ENCODE data around the gene ZNF277.
"Not testable (repeated sequence)": the region's sequence is repeated elsewhere in the genome, so short reads cannot be mapped to it uniquely, and the experiment has no call there.

ZNF277 gene

GRCh38 chr7:112292162-112292561 lies 85.7 kb downstream of the ZNF277 start:
- DNase-seq (ENCODE audit: low read depth, low spot score), result no peak

- DNase-seq (ENCODE audit: low read depth, low spot score), result no peak
Measured at GRCh38 chr7:112293416-112293815, 86.9 kb downstream of the ZNF277 start.

DNA sequence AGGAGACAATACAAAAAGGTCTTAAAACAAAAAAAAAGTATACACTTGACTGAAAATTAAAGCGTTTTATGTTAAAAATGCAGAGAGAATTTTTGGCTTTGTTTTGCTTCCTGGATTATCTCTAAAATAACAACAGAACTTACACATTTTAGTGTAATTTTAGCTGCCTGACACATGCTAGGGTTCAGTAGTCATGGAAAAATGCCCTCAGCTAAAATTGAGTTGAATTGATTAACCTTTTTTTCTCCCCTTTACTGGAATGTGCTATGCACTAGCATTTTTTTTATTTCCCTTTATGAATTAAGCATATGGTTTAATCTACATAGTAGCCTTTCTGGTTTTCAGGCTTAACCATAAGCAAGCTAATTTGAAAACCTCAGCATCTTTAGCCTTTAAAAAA lies 89.9 kb downstream of the ZNF277 start:
- DNase-seq (ENCODE audit: low read depth, low spot score), result no peak

- DNase-seq (ENCODE audit: low read depth, low spot score), result no peak
Measured at GRCh38 chr7:112297681-112298080, 91.2 kb downstream of the ZNF277 start.

DNA sequence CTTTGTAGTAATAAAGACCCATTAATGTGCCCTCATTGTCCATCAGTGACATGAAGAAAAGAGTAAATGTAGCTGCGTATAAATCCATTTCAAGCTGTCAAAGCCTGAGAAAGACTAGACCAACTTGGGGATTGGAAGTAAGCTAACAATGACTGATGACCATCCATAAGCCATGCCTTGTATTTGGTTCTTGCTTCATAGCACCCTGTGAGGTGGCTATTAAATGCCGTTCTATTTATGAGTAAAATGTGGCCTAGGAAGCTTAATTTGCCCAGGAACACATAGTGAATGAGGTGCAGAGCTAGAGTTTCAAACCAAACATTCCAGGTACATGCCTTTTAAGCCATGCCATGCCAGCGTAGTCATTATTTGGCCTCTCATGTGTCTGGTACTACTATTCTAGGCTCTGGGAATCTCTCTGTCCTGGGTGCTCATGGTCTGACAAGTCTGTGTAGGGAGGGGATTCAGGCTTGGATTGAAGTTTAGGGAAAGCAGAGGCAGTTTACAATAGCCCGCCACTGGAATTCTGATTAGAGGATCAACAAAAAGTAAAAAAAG lies 92.1 kb downstream of the ZNF277 start:
- DNase-seq (ENCODE audit: low read depth, low spot score), result no peak

DNA sequence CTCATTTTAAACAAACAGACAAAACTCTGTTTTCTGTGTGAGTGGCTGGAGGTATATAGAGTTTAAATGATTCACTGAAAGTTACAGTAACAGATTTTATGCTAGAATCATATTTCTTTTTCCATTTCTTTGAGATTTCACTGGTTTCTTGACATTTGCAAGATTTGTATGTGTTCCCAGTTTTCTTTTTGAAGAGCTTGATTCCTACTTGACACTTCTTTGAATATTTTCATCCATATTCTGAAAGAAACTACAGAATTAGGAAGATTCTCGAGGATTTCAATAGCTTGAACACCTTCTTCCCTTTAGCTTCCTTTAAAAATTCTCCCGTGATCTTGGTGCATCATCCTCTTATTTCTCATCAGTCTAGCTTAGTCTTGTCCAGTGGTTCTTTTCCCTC lies 93.6 kb downstream of the ZNF277 start:
- no peak for DNase-seq (ENCODE audit: low read depth, low spot score)

GRCh38 chr7:112300831-112301407 lies 94.4 kb downstream of the ZNF277 start:
- no peak for DNase-seq (ENCODE audit: low read depth, low spot score)

DNA sequence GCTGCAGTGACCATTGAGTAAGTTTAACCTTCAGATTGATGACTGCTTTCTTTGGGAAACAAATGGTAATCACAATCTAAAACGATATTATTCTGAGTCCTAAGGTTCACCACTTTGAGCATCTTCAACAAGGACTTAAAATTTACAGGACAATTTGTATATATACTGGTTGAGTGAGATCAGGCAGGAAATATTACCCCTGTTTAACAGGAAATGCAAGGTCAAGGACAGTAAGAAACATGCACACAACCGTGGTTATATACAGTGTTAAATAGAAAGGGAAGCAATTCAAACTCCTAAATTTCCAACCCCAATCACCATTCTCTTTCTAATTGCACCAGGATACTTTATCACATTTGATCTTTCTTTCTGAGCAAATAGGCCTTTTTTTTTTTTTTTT lies 96.1 kb downstream of the ZNF277 start:
- no peak for DNase-seq (ENCODE audit: low read depth, low spot score)

GRCh38 chr7:112306903-112307302 lies 100.4 kb downstream of the ZNF277 start:
- no peak for DNase-seq (ENCODE audit: low read depth, low spot score)

GRCh38 chr7:112307506-112307905 lies 101.0 kb downstream of the ZNF277 start:
- no peak for DNase-seq (ENCODE audit: low read depth, low spot score)

- DNase-seq (ENCODE audit: low read depth, low spot score), result no peak
Measured at GRCh38 chr7:112308974-112309373, 102.5 kb downstream of the ZNF277 start.

GRCh38 chr7:112316803-112317202 lies 110.3 kb downstream of the ZNF277 start:
- DNase-seq (ENCODE audit: low read depth, low spot score), result not testable (repeated sequence)

DNA sequence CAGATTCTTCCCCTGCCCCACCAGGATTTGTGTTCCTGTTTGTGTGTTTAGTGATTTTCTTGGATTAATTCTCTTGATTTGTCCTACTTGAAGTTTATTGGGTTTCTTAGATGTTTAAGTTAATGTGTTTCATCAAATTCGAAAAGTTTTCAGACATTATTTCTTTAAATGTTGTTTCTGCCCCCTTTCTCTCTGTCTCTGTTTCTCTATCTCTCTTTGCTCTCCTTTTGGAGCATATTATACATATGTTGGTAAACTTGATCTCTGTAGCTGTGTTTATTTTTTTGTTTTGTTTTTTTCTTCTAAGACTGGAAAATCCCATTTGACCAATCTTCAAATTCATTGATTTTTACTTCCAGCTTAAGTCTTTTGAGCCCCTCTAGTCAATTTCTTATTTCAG lies 115.6 kb downstream of the ZNF277 start:
- DNase-seq (ENCODE audit: low read depth, low spot score), result no peak

DNA sequence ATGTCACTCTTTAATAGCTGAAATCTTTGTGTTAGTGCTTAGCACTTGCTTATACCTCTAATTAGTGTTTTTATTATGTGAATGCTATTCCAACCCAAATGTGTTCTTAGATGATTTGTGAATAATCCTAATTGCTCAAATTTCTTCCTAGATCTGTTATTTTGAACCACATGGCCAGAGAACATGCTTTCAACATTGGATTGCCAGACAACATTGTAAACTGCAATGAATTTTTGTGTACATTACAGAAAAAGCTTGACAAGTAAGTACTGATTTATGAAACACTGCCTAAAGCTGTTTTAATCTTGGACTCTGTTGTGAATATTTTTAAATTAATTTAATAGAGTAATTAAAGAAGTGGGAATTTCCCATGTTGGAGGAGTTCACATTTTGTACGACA lies 121.1 kb downstream of the ZNF277 start:
- DNase-seq (ENCODE audit: low read depth, low spot score), result no peak

DNA sequence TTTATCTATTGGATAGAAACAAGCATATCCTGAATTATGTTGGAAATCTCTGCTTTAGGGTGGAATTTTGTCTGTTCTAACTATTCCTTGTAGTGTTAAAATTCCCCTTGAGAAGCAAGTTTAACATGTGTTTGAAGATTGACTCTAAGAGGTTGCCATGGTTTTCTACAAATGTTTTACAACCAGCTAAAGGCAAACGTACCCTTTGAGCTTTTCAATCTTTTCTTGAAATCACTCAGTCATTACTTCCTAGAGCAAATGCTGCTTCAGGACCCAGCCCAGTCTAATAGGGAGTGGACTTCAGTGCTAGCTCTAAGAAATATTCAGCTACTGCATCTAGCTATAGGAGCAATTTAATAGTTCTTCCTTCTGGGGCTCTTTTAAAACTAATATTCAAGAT lies 125.0 kb downstream of the ZNF277 start:
- DNase-seq (ENCODE audit: low read depth, low spot score), result no peak

DNA sequence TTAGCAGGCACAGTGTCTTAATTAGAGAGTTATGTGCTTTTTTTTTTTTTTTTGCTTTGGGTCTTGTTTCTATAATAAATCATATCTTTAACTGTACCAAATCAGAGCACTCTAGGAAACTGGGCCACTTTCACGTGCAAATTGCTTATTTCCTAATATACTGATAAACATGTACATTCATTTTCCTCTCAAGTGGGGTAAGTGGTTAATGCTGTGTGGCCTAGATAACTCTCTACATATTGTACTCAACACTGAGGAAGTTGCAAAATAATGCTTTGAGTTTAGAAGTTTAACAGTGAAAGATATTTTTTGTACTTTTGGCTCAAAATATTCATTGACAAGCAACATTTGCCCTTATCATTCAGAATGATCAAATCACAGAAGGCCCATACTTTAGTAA lies 127.9 kb downstream of the ZNF277 start:
- no peak for DNase-seq (ENCODE audit: low read depth, low spot score)

GRCh38 chr7:112336261-112336660 lies 129.8 kb downstream of the ZNF277 start:
- no peak for DNase-seq (ENCODE audit: low read depth, low spot score)

DNA sequence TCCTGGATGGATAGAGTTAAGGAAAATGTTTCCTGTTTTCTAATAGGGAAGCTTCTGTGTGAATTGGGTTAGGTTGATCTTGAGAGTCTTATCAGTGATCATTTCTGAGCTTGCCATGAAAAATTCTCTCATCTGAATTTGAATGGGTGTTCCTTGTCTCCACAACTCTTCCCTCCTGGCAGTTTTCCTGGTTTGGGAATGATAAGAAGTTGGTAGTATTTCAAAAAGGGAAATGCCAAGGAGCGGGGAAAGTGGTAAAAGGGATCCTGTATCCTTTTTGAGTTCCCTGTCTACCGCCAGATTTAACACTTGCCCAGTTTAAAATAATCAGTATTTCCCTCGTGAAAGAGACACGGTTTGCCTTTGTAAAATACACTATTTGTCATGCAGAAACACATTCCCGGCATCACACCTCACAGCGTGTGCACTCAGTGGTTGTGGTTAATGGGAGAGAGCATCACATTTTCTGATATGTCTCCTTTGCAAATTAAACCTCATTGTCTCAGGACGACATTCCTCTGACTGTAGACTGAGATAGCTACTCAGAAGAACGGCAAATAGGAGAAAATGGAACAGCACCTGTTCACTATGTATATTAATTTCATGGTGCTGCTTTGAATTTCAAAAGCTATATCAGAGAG lies 130.6 kb downstream of the ZNF277 start:
- DNase-seq (ENCODE audit: low read depth, low spot score), result no peak

GRCh38 chr7:112337892-112338291 lies 131.4 kb downstream of the ZNF277 start:
- no peak for DNase-seq (ENCODE audit: low read depth, low spot score)

DNA sequence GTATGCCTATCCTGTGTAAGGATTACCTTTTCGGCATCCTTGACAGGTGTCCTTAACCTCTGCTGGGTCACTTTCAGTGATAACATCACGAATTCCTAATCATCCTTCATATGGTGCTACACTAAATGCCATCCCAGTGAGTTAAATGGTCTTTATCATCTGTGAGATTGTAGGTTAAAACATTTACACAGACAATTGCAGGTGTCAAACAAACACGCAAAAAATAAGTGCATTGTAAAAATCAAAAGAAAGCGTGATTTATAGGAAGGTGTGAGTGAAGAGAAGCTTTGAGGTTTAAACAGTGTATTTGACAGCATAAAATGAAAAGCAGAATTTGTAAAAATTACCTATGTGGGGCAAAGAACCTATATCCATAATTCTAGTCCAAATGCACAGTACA lies 132.3 kb downstream of the ZNF277 start:
- DNase-seq (ENCODE audit: low read depth, low spot score), result no peak

- no peak for DNase-seq (ENCODE audit: low read depth, low spot score)
Measured at GRCh38 chr7:112341464-112341863, 135.0 kb downstream of the ZNF277 start.

DNA sequence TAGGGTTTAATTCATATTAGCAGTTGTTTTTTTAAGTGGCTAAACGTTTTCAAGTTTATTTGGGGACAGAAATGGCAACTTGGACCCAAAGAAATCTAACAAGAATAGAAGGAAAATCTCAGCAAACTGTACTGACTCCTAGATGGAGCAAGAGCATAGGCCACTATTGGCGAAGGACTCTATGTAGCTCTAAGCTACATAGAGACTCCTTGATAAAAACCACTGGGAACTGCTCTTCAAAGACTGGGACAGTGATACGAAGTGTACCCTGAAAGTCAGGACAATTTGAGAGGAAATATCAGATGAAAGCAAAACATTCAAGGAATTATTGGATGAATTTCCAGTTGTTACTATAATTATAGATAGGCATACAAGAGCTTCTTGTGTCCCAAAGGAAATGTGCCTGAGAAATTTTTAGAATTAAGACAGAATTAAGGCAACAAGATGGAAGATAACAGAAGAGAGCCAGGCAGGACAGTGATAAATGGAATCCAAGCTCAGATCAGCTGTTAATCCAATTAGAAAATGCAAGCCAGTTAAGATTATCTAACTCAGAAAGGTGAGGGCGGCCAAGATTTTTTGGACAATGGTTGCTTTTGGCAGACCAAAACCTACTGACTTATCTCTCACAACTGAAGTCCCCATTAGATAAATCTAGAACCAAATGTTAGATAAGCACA lies 140.0 kb downstream of the ZNF277 start:
- no peak for DNase-seq (ENCODE audit: low read depth, low spot score)

DNA sequence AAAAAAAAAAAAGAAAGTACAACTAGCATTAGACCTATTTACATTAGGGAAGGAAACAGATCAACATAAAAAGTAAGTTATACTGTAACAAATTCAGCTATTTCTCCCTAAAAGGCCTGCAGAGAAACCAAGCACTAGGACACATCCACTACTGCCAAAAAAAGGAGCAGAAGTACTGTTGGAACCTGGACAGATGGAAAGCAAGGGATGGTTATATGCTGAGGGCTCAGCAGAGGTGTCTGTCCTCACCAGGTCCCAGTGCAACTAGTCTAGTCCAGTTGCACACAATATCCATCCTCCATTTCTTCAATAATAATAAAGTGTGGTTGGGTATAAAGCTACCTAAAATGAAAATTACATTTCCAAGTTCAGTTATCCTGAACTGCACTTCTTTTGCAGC lies 140.6 kb downstream of the ZNF277 start:
- DNase-seq (ENCODE audit: low read depth, low spot score), result no peak

Measured in iPS DF 19.7 (cell line).